ENCODE data around the gene USP24. TPM values are rescaled to one million over a fixed set of nuclear protein-coding genes. Genes with fewer than 3 reads are reported as not detected.

The USP24 gene
- polyA plus RNA-seq, 1 donor (not counting 4 experiments of a cell fraction or from before 2014, with no cell fraction given): 22.5 TPM

DNA sequence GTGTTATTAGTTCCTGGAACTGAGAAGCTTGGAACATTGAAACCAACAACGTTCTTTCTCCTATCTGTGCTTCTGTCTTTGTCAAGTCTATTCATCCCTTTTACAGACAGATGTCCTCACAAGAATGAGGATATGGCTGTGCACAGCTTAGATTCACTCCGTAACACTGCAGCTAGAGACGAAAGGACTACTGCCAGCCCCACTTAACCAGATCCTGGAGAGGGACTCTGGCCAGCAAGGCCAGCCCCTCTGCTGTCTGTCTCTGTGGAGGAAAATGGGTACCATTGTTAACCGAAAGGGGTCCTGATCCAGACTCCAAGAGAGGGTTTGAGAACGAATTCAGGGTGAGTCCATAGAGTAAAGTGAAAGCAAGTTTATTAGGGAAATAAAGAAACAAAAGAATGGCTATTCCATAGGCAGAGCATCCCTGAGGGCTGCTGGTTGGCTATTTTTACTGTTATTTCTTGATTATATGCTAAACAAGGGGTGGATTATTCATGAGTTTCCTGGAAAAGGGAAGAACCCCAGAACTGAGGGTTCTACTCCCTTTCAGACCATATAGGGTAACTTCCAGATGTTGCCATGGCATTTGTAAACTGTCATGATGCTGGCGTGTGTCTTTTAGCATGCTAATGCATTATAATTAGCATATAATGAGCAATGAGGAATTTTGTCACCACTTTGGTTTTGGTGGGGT is 17.4 kb upstream of the USP24 start:
- Histone ChIP-seq H2AFZ (ENCODE audit: control insufficient read depth, low read length) (no peak overlapping the region), H3K4me2 (ENCODE audit: control insufficient read depth, extremely low read depth, insufficient read depth, low read depth, low read length) (no peak overlapping the region), H3K9me1 (ENCODE audit: control insufficient read depth, extremely low read depth, insufficient read depth, low read length) (no peaks in the 10 kb centered on the region), H3K4me1 (ENCODE audit: control insufficient read depth, extremely low read depth, insufficient read depth, low read length) (peaks cover 13% of the 10 kb centered on the region), H3K79me2 (ENCODE audit: control insufficient read depth, insufficient read depth, low read length) (no peaks in the 10 kb centered on the region), H3K4me3 (ENCODE audit: control insufficient read depth in 2 of 3, extremely low read depth in 1 of 3, insufficient read depth in 2 of 3, low read depth in 1 of 3, low read length in 3 of 3) (no peak overlapping the region), H3K27ac (ENCODE audit: control insufficient read depth, insufficient read depth, low read length) (no peak overlapping the region), H3K36me3 (ENCODE audit: control insufficient read depth in 2 of 2, extremely low read depth in 1 of 2, insufficient read depth in 2 of 2, low read length in 2 of 2) (no peaks in the 10 kb centered on the region), H3K27me3 (ENCODE audit: control insufficient read depth, extremely low read depth, insufficient read depth, low read length) (no peaks in the 10 kb centered on the region), H4K20me1 (ENCODE audit: control insufficient read depth, extremely low read depth, insufficient read depth, low read length) (no peaks in the 10 kb centered on the region), H3K9me3 (ENCODE audit: control insufficient read depth, low read depth, low read length) (no peaks in the 10 kb centered on the region), H3K9ac (ENCODE audit: control insufficient read depth, extremely low read depth, insufficient read depth, low read length) (no peak overlapping the region)
- DNase-seq (ENCODE audit: low read depth, low spot score) (no peak), FAIRE-seq (no peak)
- no peak for TF ChIP-seq EZH2 (IDR thresholded peaks at IDR 0.05; ENCODE audit: low read length)
- TF ChIP-seq, protein P1, sequence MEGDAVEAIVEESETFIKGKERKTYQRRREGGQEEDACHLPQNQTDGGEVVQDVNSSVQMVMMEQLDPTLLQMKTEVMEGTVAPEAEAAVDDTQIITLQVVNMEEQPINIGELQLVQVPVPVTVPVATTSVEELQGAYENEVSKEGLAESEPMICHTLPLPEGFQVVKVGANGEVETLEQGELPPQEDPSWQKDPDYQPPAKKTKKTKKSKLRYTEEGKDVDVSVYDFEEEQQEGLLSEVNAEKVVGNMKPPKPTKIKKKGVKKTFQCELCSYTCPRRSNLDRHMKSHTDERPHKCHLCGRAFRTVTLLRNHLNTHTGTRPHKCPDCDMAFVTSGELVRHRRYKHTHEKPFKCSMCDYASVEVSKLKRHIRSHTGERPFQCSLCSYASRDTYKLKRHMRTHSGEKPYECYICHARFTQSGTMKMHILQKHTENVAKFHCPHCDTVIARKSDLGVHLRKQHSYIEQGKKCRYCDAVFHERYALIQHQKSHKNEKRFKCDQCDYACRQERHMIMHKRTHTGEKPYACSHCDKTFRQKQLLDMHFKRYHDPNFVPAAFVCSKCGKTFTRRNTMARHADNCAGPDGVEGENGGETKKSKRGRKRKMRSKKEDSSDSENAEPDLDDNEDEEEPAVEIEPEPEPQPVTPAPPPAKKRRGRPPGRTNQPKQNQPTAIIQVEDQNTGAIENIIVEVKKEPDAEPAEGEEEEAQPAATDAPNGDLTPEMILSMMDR (optimal IDR thresholded peaks at IDR 0.05 in 1 of 3, IDR thresholded peaks at IDR 0.05 in 1 of 3, conservative IDR thresholded peaks at IDR 0.05 in 1 of 3; ENCODE audit: extremely low read depth in 1 of 3, insufficient read depth in 2 of 3, low read length in 3 of 3): no peak
- dilution Hi-C loops (cut with MboI; ENCODE audit: extremely low pct_ligation_motif_present, low sequenced_read_pairs): no loop called here

DNA sequence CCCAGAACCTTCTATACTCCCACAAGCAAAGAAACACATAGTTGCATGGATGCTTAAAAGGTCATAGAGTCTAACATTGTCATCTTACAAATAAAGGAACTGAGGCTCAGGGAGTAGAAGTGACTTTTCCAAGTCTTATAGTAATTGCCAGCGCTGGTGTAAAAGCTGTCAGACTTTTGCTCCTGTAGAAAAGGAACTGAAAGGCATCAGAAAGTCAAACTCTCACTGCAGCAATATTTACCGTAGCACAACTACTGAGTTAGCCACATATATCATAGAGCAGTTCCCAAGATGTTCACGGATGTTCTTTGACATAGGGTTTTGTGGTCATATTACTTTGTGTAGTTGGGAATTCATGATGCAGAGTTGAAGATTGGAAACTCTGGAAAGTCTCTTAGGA is 16.6 kb upstream of the USP24 start:
- no peaks in the 10 kb centered on the region for H4K20me1 ChIP-seq (ENCODE audit: control insufficient read depth, extremely low read depth, insufficient read depth, low read length)
- TF ChIP-seq, protein P1 (optimal IDR thresholded peaks at IDR 0.05 in 1 of 3, IDR thresholded peaks at IDR 0.05 in 1 of 3, conservative IDR thresholded peaks at IDR 0.05 in 1 of 3; ENCODE audit: extremely low read depth in 1 of 3, insufficient read depth in 2 of 3, low read length in 3 of 3): no peak
- no peak for TF ChIP-seq EZH2 (IDR thresholded peaks at IDR 0.05; ENCODE audit: low read length)
- peaks cover 13% of the 10 kb centered on the region for H3K4me1 ChIP-seq (ENCODE audit: control insufficient read depth, extremely low read depth, insufficient read depth, low read length)
- no peak overlapping the region for H3K4me3 ChIP-seq (ENCODE audit: control insufficient read depth in 2 of 3, extremely low read depth in 1 of 3, insufficient read depth in 2 of 3, low read depth in 1 of 3, low read length in 3 of 3)
- H3K9ac ChIP-seq (ENCODE audit: control insufficient read depth, extremely low read depth, insufficient read depth, low read length): no peak overlapping the region
- no peaks in the 10 kb centered on the region for H3K9me3 ChIP-seq (ENCODE audit: control insufficient read depth, low read depth, low read length)
- H3K4me2 ChIP-seq (ENCODE audit: control insufficient read depth, extremely low read depth, insufficient read depth, low read depth, low read length): no peak overlapping the region
- DNase-seq (ENCODE audit: low read depth, low spot score) (no peak), FAIRE-seq (no peak)
- no peaks in the 10 kb centered on the region for H3K9me1 ChIP-seq (ENCODE audit: control insufficient read depth, extremely low read depth, insufficient read depth, low read length)
- H3K79me2 ChIP-seq (ENCODE audit: control insufficient read depth, insufficient read depth, low read length): no peaks in the 10 kb centered on the region
- H2AFZ ChIP-seq (ENCODE audit: control insufficient read depth, low read length): no peak overlapping the region
- H3K36me3 ChIP-seq (ENCODE audit: control insufficient read depth in 2 of 2, extremely low read depth in 1 of 2, insufficient read depth in 2 of 2, low read length in 2 of 2): no peaks in the 10 kb centered on the region
- no peaks in the 10 kb centered on the region for H3K27me3 ChIP-seq (ENCODE audit: control insufficient read depth, extremely low read depth, insufficient read depth, low read length)
- no peak overlapping the region for H3K27ac ChIP-seq (ENCODE audit: control insufficient read depth, insufficient read depth, low read length)
- dilution Hi-C loops (cut with MboI; ENCODE audit: extremely low pct_ligation_motif_present, low sequenced_read_pairs): no loop called here

All from keratinocyte (primary cell).